CD4-positive, alpha-beta T cell treated with Interleukin-2 at 100 ng/mL for 4 hours (primary cell): ENCODE measurements around the gene IGSF21.

Experiments
- DNase-seq: peaks from one replicate; pipeline ENCODE4 v3.0.0-alpha.2; 2020; ENCODE audit warnings: low spot score

The IGSF21 gene

GRCh38 chr1:18262726-18263125, 155.1 kb downstream of the IGSF21 start:
- no peak for DNase-seq

GRCh38 chr1:18263547-18264120, 156.0 kb downstream of the IGSF21 start:
- DNase-seq = no peak

GRCh38 chr1:18264450-18265039, 156.9 kb downstream of the IGSF21 start:
- DNase-seq = no peak

GRCh38 chr1:18265641-18266040, 158.0 kb downstream of the IGSF21 start:
- DNase-seq = no peak

- DNase-seq = no peak
Observed at GRCh38 chr1:18266391-18266790, 158.8 kb downstream of the IGSF21 start.

GRCh38 chr1:18271336-18271735, 163.7 kb downstream of the IGSF21 start:
- no peak for DNase-seq

GRCh38 chr1:18278946-18279345, 171.3 kb downstream of the IGSF21 start:
- no peak for DNase-seq

GRCh38 chr1:18279351-18280074, 171.9 kb downstream of the IGSF21 start:
- DNase-seq = no peak

- DNase-seq = no peak
Observed at GRCh38 chr1:18280956-18281355, 173.4 kb downstream of the IGSF21 start.

GRCh38 chr1:18282851-18283600, 175.4 kb downstream of the IGSF21 start:
- no peak for DNase-seq

GRCh38 chr1:18283601-18284385, 176.2 kb downstream of the IGSF21 start:
- no peak for DNase-seq

GRCh38 chr1:18284805-18285537, 177.4 kb downstream of the IGSF21 start:
- DNase-seq = no peak

- no peak for DNase-seq
Observed at GRCh38 chr1:18285538-18285924, 177.9 kb downstream of the IGSF21 start.

- DNase-seq = no peak
Observed at GRCh38 chr1:18288722-18289121, 181.1 kb downstream of the IGSF21 start.

GRCh38 chr1:18289597-18289996, 182.0 kb downstream of the IGSF21 start:
- no peak for DNase-seq

- DNase-seq = no peak
Observed at GRCh38 chr1:18290740-18291412, 183.3 kb downstream of the IGSF21 start.

GRCh38 chr1:18292531-18292930, 184.9 kb downstream of the IGSF21 start:
- no peak for DNase-seq

GRCh38 chr1:18293291-18293690, 185.7 kb downstream of the IGSF21 start:
- DNase-seq = no peak

- no peak for DNase-seq
Observed at GRCh38 chr1:18294437-18295176, 187.0 kb downstream of the IGSF21 start.
